HCT116 (cell line): ENCODE data around the gene TMPRSS3. TPM values are rescaled to one million over a fixed set of nuclear protein-coding genes. Genes with fewer than 3 reads are reported as not detected.

Source experiments
- ATAC-seq: fragments of 200-7000 bp; cut with Tn5 transposase; 2 replicates; pipeline ENCODE4 v1.9.1; 2020; ENCODE audit warnings: mild to moderate bottlenecking, moderate library complexity
- BruUV-seq: library from RNA; stranded (reverse); fragments of 400-500 nt; replicated peaks from 2 replicates; lab custom pipeline; 2021; lab: Mats Ljungman, UMichigan
- CTCF ChIA-PET: fragments of 300-600 bp; sonication (Branson Sonifier 250); formaldehyde crosslinking; loops from one replicate; lab custom pipeline; 2021; ENCODE audit warnings: antibody characterized with exemption; lab: Charles Lee
- POLR2A ChIA-PET: fragments of 300-600, 350-600 bp; sonication (Branson Sonifier 250); formaldehyde crosslinking; loops from one replicate; lab custom pipeline; 2021; ENCODE audit warnings: antibody characterized with exemption; lab: Charles Lee
- RAD21 ChIA-PET, 2 experiments: fragments of 300-600 bp; sonication (Branson Sonifier 250); formaldehyde crosslinking; loops; one replicate each; lab custom pipeline; 2023; ENCODE audit warnings: low total read pairs in 2 of 2; ENCODE audit not compliant: uncharacterized antibody in 2 of 2, unreplicated experiment in 2 of 2, low non-redundant PET in 1 of 2; lab: Charles Lee
- DNase-seq: peaks from one replicate; pipeline ENCODE4 v3.0.0-alpha.2; 2010; ENCODE audit warnings: low read depth, low spot score
- H2AFZ ChIP-seq: fragments of 200-600 bp; shearing (Covaris generic), sonication (generic); 2 replicates; pipeline ENCODE4 v1.6.1; 2017; ENCODE audit warnings: low read depth, mixed run types, mixed read lengths, antibody characterized with exemption, low read length; ENCODE audit not compliant: poor library complexity, severe bottlenecking
- H3K27ac ChIP-seq: 2 replicates; pipeline ENCODE4 v1.5.1; 2012; ENCODE audit warnings: low read depth, low read length
- H3K27me3 ChIP-seq: fragments of 200-600 bp; sonication (generic); 2 replicates; pipeline ENCODE4 v1.6.1; 2016; ENCODE audit warnings: mixed run types, low read length, mixed read lengths; ENCODE audit not compliant: insufficient read depth
- H3K36me3 ChIP-seq, 2 experiments: fragments of 200-500 bp in 1 of 2; fragments of 200-600 bp in 1 of 2; sonication (Bioruptor generic) in 1 of 2; sonication (generic) in 1 of 2; 2 replicates each; pipeline versions ENCODE4 v1.5.1 to v1.6.1; 2014 to 2016; ENCODE audit warnings: low read length in 2 of 2, inconsistent platforms in 1 of 2, mixed read lengths in 1 of 2, mixed run types in 1 of 2; ENCODE audit not compliant: insufficient read depth in 2 of 2, control insufficient read depth in 1 of 2
- H3K4me1 ChIP-seq, 2 experiments: fragments of 200-600 bp in 1 of 2; sonication (generic) in 1 of 2; 2 replicates each; pipeline versions ENCODE4 v1.5.1 to v1.6.1; 2012 to 2017; ENCODE audit warnings: low read length in 2 of 2, inconsistent platforms in 1 of 2, mild to moderate bottlenecking in 1 of 2, mixed read lengths in 1 of 2, mixed run types in 1 of 2, moderate library complexity in 1 of 2; ENCODE audit not compliant: insufficient read depth in 2 of 2, control insufficient read depth in 1 of 2
- H3K4me2 ChIP-seq: fragments of 200-600 bp; sonication (generic); 2 replicates; pipeline ENCODE4 v1.6.1; 2017; ENCODE audit warnings: mixed run types, low read length, mixed read lengths
- H3K4me3 ChIP-seq, 2 experiments: fragments of 200-600 bp in 1 of 2; sonication (generic) in 1 of 2; replicated peaks in 1 of 2; 2 replicates each; pipeline ENCODE4 v1.5.1; 2011 to 2016; ENCODE audit warnings: low read length in 2 of 2, control low read depth in 1 of 2, low read depth in 1 of 2, mild to moderate bottlenecking in 1 of 2, mixed read lengths in 1 of 2, mixed run types in 1 of 2
- H3K79me2 ChIP-seq: fragments of 200-600 bp; sonication (generic); 2 replicates; pipeline ENCODE4 v1.6.1; 2017; ENCODE audit warnings: mild to moderate bottlenecking, mixed run types, low read length, moderate library complexity, mixed read lengths; ENCODE audit not compliant: insufficient read depth
- H3K9ac ChIP-seq: fragments of 200-600 bp; sonication (generic); 2 replicates; pipeline ENCODE4 v1.6.1; 2016; ENCODE audit warnings: low read length, mixed read lengths
- H3K9me2 ChIP-seq: fragments of 200-600 bp; sonication (generic), shearing (Covaris generic); 2 replicates; pipeline ENCODE4 v1.6.1; 2017; ENCODE audit warnings: mixed run types, mild to moderate bottlenecking, moderate library complexity; ENCODE audit not compliant: insufficient read depth
- H3K9me3 ChIP-seq, 2 experiments: fragments of 200-500 bp in 1 of 2; fragments of 200-600 bp in 1 of 2; sonication (Bioruptor generic) in 1 of 2; sonication (generic) in 1 of 2; 2 replicates each; pipeline ENCODE4 v1.6.1; 2014 to 2017; ENCODE audit warnings: low read length in 2 of 2, mixed read lengths in 2 of 2, inconsistent platforms in 1 of 2, low read depth in 1 of 2, mild to moderate bottlenecking in 1 of 2, mixed run types in 1 of 2, moderate library complexity in 1 of 2; ENCODE audit not compliant: control insufficient read depth in 1 of 2, insufficient read depth in 1 of 2
- H4K20me1 ChIP-seq: fragments of 200-600 bp; sonication (generic), shearing (Covaris generic); 2 replicates; pipeline ENCODE4 v1.6.1; 2017; ENCODE audit warnings: mixed run types, mild to moderate bottlenecking, moderate library complexity; ENCODE audit not compliant: insufficient read depth
- ATF3 ChIP-seq: IDR thresholded peaks from 2 replicates; pipeline ENCODE4 v1.6.1; 2012
- CBX3 ChIP-seq: IDR thresholded peaks from 2 replicates; pipeline ENCODE4 v1.6.1; 2012; ENCODE audit warnings: low read depth
- POLR2AphosphoS5 ChIP-seq: IDR thresholded peaks from 2 replicates; pipeline ENCODE4 v1.6.1; 2011; ENCODE audit warnings: mild to moderate bottlenecking, low read depth, low read length, moderate library complexity
- SP1 ChIP-seq: IDR thresholded peaks from 2 replicates; pipeline ENCODE4 v1.6.1; 2012; ENCODE audit warnings: low read depth
- TCF7L2 ChIP-seq: IDR thresholded peaks from 2 replicates; pipeline ENCODE4 v1.7.0; 2011; ENCODE audit warnings: borderline replicate concordance, inconsistent platforms; ENCODE audit not compliant: insufficient read depth, insufficient read length; ENCODE audit errors: extremely low read depth
- ZBTB33 ChIP-seq: IDR thresholded peaks from 2 replicates; pipeline ENCODE4 v1.6.1; 2011; ENCODE audit warnings: mild to moderate bottlenecking, low read length, moderate library complexity; ENCODE audit not compliant: insufficient replicate concordance; ENCODE audit errors: extremely low read depth
- intact Hi-C: fragments of 100-400 bp; cut with micrococcal nuclease; formaldehyde crosslinking; loops from 2 replicates; pipeline ENCODE4 v1.10.0; 2022
- total RNA-seq: library from RNA; stranded (reverse); gene quantifications from one replicate; pipeline ENCODE4 v1.2.1, GENCODE V29; 2021; ENCODE audit not compliant: unreplicated experiment

The TMPRSS3 gene
- total RNA-seq, 1 experiment from 2014 or later = not detected

- no peak overlapping the region for H3K9ac ChIP-seq
- H3K4me2 ChIP-seq = no peak overlapping the region
- H4K20me1 ChIP-seq = no peaks in the 10 kb centered on the region
- no peak overlapping the region for H3K4me3 ChIP-seq
- DNase-seq = no peak
- ChIA-PET RAD21 (no interaction called here), POLR2A (no interaction called here), CTCF (no interaction called here)
- no peaks in the 10 kb centered on the region for H3K27me3 ChIP-seq
- intact Hi-C loops = loop anchor here (10.0 kb wide), 1 partner anchor 155 kb away; no protein-coding TSS in a partner anchor
- H3K36me3 ChIP-seq = no peaks in the 10 kb centered on the region
- no TSS peak for BruUV-seq
- H3K4me1 ChIP-seq = no peaks in the 10 kb centered on the region
- peaks cover 4 to 5% of the 10 kb centered on the region in 2 experiments; a peak in 2 of 4 replicates for H3K9me3 ChIP-seq
- no peaks in the 10 kb centered on the region for H3K79me2 ChIP-seq
- TF ChIP-seq ATF3 = no peak
- no peak for TF ChIP-seq ZBTB33
- no peak for TF ChIP-seq CBX3
- TF ChIP-seq POLR2AphosphoS5 = no peak
- TF ChIP-seq TCF7L2 = no peak
- no peak for TF ChIP-seq SP1
- no peak for ATAC-seq
- no peaks in the 10 kb centered on the region for H3K9me2 ChIP-seq
- H2AFZ ChIP-seq = no peak overlapping the region
- no peak overlapping the region for H3K27ac ChIP-seq
Observed at GRCh38 chr21:42379426-42380215, 16.2 kb downstream of the TMPRSS3 start.
